Spleen (tissue), 11 donors: Measurements from ENCODE around the gene IFI35. TPM values are rescaled to one million over a fixed set of nuclear protein-coding genes. Genes with fewer than 3 reads are reported as not detected.

Source experiments
- DNase-seq: peaks from one replicate; pipeline ENCODE4 v3.0.0-alpha.2; 2020
- H3K27ac ChIP-seq, 8 donors: fragments of 200-600 bp; sonication (generic) in 7 of 8; 1 replicate in 4 of 8; 2 replicates in 4 of 8; pipeline versions ENCODE4 v1.5.0 to v1.8.0; 2016 to 2021; ENCODE audit warnings: inconsistent platforms in 4 of 8, mild to moderate bottlenecking in 4 of 8, moderate library complexity in 1 of 8
- H3K27me3 ChIP-seq, 7 donors: fragments of 200-600 bp; sonication (generic) in 6 of 7; replicated peaks in 1 of 7; 1 replicate in 4 of 7; 2 replicates in 3 of 7; pipeline versions ENCODE4 v1.5.0 to v1.8.0; 2016 to 2021; ENCODE audit warnings: inconsistent platforms in 3 of 7, mild to moderate bottlenecking in 1 of 7
- H3K36me3 ChIP-seq, 6 donors: fragments of 200-600 bp; sonication (generic) in 5 of 6; 1 replicate in 4 of 6; 2 replicates in 2 of 6; pipeline versions ENCODE4 v1.5.0 to v1.8.0; 2016 to 2021; ENCODE audit warnings: inconsistent platforms in 2 of 6
- H3K4me1 ChIP-seq, 6 donors: fragments of 200-600 bp; sonication (generic) in 5 of 6; 1 replicate in 3 of 6; 2 replicates in 3 of 6; pipeline versions ENCODE4 v1.5.0 to v1.8.0; 2016 to 2021; ENCODE audit warnings: inconsistent platforms in 3 of 6
- H3K4me3 ChIP-seq, 8 donors: fragments of 200-600 bp; sonication (generic) in 7 of 8; 1 replicate in 4 of 8; 2 replicates in 4 of 8; pipeline versions ENCODE4 v1.5.0 to v1.8.0; 2016 to 2021; ENCODE audit warnings: inconsistent platforms in 4 of 8, mild to moderate bottlenecking in 4 of 8, moderate library complexity in 2 of 8
- H3K9me3 ChIP-seq, 8 donors: fragments of 200-600 bp; sonication (generic) in 7 of 8; 1 replicate in 4 of 8; 2 replicates in 4 of 8; pipeline versions ENCODE4 v1.5.0 to v1.8.0; 2016 to 2021; ENCODE audit warnings: inconsistent platforms in 4 of 8
- POLR2A ChIP-seq, 3 donors: fragments of 450-650 bp; IDR thresholded peaks; one replicate each; pipeline ENCODE4 v1.5.1; 2017; ENCODE audit warnings: antibody characterized with exemption in 3 of 3, mild to moderate bottlenecking in 1 of 3
- POLR2AphosphoS5 ChIP-seq, 3 donors: sonication (generic); formaldehyde crosslinking; IDR thresholded peaks; one replicate each; pipeline ENCODE4 v1.5.1; 2017; ENCODE audit warnings: antibody characterized with exemption in 3 of 3
- WGBS, 5 donors: extraction: QIAGEN DNeasy Blood & Tissue Kit in 3 of 5; methylation state at CpG; one replicate each; pipeline versions ENCODE4 v1.1.5 to v1.1.7; 2013 to 2018; 5-methylcytosine and 5-hydroxymethylcytosine counted together
- intact Hi-C: fragments of 100-400 bp; cut with DNase I; formaldehyde crosslinking; loops from one replicate; pipeline ENCODE4 v1.15.0; 2023; ENCODE audit warnings: low total_unique reads
- polyA plus RNA-seq, 3 donors: library from polyadenylated mRNA; stranded (reverse); fragments of 200-250 nt; gene quantifications; one replicate each; pipeline ENCODE4 v1.2.1, GENCODE V29; 2013
- total RNA-seq, 7 donors: library from RNA; depleted of rRNA in 3 of 7; stranded (reverse); fragments of >200 nt in 3 of 7; fragmentation: NEBNext Ultra II Directional in 4 of 7; extraction: Animal tissue kit (Norgen Biotek cat#: 25700) in 4 of 7; gene quantifications; one replicate each; pipeline versions ENCODE4 v1.1.0 to v1.2.1, GENCODE V29; 2016 to 2021
- TF ChIP-seq, protein P1 (sequence below), 11 experiments: fragments of 200-600 bp in 7 of 11; fragments of 450-650 bp in 4 of 11; sonication (generic) in 4 of 11; IDR thresholded peaks in 8 of 11; conservative IDR thresholded peaks in 3 of 11; 1 replicate in 7 of 11; 2 replicates in 4 of 11; pipeline versions ENCODE4 v1.4.0 to v1.8.0; 2016 to 2021; ENCODE audit warnings: antibody characterized with exemption in 11 of 11, inconsistent platforms in 4 of 11, mild to moderate bottlenecking in 1 of 11
- donor health status: healthy with polysubstance abuse.
- donor health status: DM: no; HTN: no; CAD: no; lungs with moderate emphysema.
- donor health status: DM: no; HTN: no; CAD: no.
- donor health status: Bipolar disorder and iron deficiency.
- donor health status: healthy.
- donor health status: DM: no; HTN: no; CAD: no.
- donor health status: DM: yes; HTN: yes; CAD: no.

Gene IFI35
- total and polyA plus RNA-seq, 10 donors, result 38.0 to 64.8 (median 49.9) TPM

DNA sequence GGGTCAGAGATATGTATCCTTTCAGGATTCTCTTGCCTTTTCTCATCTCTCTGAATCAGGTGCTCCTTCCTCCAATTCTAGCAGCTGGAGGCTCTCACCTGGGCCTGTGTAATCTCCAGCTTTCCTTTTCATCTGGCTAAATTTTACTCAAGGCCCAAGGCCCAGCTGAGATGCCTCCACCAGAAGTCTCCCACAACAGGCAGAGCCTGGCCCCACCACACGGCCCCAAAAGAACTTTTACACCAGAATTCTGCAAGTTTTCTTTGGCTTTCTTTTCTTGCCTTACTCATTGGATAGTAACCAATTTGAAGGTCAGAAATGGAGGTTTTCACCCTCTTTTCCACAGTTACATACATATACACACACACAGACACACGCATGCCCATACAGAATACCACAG is 33.1 kb downstream of the IFI35 start:
- Histone ChIP-seq H3K36me3 (peaks cover 0 to 6% (median 0%) of the 10 kb centered on the region in 6 donors), H3K27me3 (no peaks in the 10 kb centered on the region), H3K4me3 (no peak overlapping the region), H3K4me1 (no peaks in the 10 kb centered on the region), H3K9me3 (no peaks in the 10 kb centered on the region), H3K27ac (no peak overlapping the region)
- TF ChIP-seq POLR2A (IDR thresholded peaks at IDR 0.05), result no peak
- TF ChIP-seq POLR2AphosphoS5 (IDR thresholded peaks at IDR 0.05), result no peak
- TF ChIP-seq, protein P1, sequence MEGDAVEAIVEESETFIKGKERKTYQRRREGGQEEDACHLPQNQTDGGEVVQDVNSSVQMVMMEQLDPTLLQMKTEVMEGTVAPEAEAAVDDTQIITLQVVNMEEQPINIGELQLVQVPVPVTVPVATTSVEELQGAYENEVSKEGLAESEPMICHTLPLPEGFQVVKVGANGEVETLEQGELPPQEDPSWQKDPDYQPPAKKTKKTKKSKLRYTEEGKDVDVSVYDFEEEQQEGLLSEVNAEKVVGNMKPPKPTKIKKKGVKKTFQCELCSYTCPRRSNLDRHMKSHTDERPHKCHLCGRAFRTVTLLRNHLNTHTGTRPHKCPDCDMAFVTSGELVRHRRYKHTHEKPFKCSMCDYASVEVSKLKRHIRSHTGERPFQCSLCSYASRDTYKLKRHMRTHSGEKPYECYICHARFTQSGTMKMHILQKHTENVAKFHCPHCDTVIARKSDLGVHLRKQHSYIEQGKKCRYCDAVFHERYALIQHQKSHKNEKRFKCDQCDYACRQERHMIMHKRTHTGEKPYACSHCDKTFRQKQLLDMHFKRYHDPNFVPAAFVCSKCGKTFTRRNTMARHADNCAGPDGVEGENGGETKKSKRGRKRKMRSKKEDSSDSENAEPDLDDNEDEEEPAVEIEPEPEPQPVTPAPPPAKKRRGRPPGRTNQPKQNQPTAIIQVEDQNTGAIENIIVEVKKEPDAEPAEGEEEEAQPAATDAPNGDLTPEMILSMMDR (IDR thresholded peaks at IDR 0.05 in 8 of 11, conservative IDR thresholded peaks at IDR 0.05 in 3 of 11), result no peak
- DNase-seq, result no peak
- 94 to 100% (median 96%) methylated on average over 2 of the region's 2 CpGs for WGBS, 5 donors
- intact Hi-C loops, result no loop called here

GRCh38 chr17:43040655-43041054 is 34.1 kb downstream of the IFI35 start:
- Histone ChIP-seq H3K9me3 (no peaks in the 10 kb centered on the region), H3K4me1 (no peaks in the 10 kb centered on the region), H3K27me3 (no peaks in the 10 kb centered on the region), H3K4me3 (no peak overlapping the region), H3K36me3 (peaks cover 0 to 16% (median 0%) of the 10 kb centered on the region in 6 donors), H3K27ac (no peak overlapping the region)
- intact Hi-C loops, result no loop called here
- DNase-seq, result no peak
- WGBS, 5 donors, result 65 to 83% (median 74%) methylated on average over 2 of the region's 2 CpGs
- TF ChIP-seq POLR2AphosphoS5 (IDR thresholded peaks at IDR 0.05) (no peak), POLR2A (IDR thresholded peaks at IDR 0.05) (no peak)

GRCh38 chr17:43042025-43042628 is 35.5 kb downstream of the IFI35 start:
- H3K36me3 ChIP-seq, result peaks cover 0 to 21% (median 0%) of the 10 kb centered on the region in 6 donors
- intact Hi-C loops, result no loop called here
- H3K27me3 ChIP-seq, result no peaks in the 10 kb centered on the region
- TF ChIP-seq, protein P1 (IDR thresholded peaks at IDR 0.05 in 8 of 11, conservative IDR thresholded peaks at IDR 0.05 in 3 of 11), result no peak
- TF ChIP-seq POLR2A (IDR thresholded peaks at IDR 0.05) (no peak), POLR2AphosphoS5 (IDR thresholded peaks at IDR 0.05) (no peak)
- H3K27ac ChIP-seq, result no peak overlapping the region
- H3K9me3 ChIP-seq, result no peaks in the 10 kb centered on the region
- no peaks in the 10 kb centered on the region for H3K4me1 ChIP-seq
- WGBS, 5 donors, result 90 to 92% (median 91%) methylated on average over 5 of the region's 5 CpGs
- no peak for DNase-seq
- no peak overlapping the region for H3K4me3 ChIP-seq

- no peak for TF ChIP-seq POLR2A (IDR thresholded peaks at IDR 0.05)
- TF ChIP-seq, protein P1 (IDR thresholded peaks at IDR 0.05 in 8 of 11, conservative IDR thresholded peaks at IDR 0.05 in 3 of 11), result no peak
- no peak for TF ChIP-seq POLR2AphosphoS5 (IDR thresholded peaks at IDR 0.05)
- intact Hi-C loops, result no loop called here
- H3K9me3 ChIP-seq, result no peaks in the 10 kb centered on the region
- H3K4me1 ChIP-seq, result no peaks in the 10 kb centered on the region
- H3K36me3 ChIP-seq, result peaks cover 0 to 32% (median 0%) of the 10 kb centered on the region in 6 donors
- no peak for DNase-seq
- no peak overlapping the region for H3K4me3 ChIP-seq
- no peaks in the 10 kb centered on the region for H3K27me3 ChIP-seq
- no peak overlapping the region for H3K27ac ChIP-seq
Observed at GRCh38 chr17:43043307-43043706, 36.7 kb downstream of the IFI35 start.
